Heart left ventricle (tissue), 16 donors: ENCODE results near the gene GNPTG. TPM values are rescaled to one million over a fixed set of nuclear protein-coding genes. Genes with fewer than 3 reads are reported as not detected.

Source experiments
- ATAC-seq, 4 donors: fragments of 200-7000 bp; cut with Tn5 transposase; one replicate each; pipeline ENCODE4 v1.9.1; 2020 to 2022; ENCODE audit warnings: moderate library complexity in 4 of 4, mild to moderate bottlenecking in 3 of 4, moderate number of reproducible peaks in 1 of 4
- DNase-seq, 5 donors: peaks; one replicate each; pipeline ENCODE4 v3.0.0-alpha.2; 2020
- H3K27ac ChIP-seq, 12 donors: fragments of 200-600 bp; sonication (generic) in 4 of 12; one replicate each; pipeline versions ENCODE4 v1.5.0 to v1.8.0; 2016 to 2022; ENCODE audit warnings: mild to moderate bottlenecking in 2 of 12
- H3K27me3 ChIP-seq, 9 donors: fragments of 200-600 bp; sonication (generic) in 2 of 9; one replicate each; pipeline versions ENCODE4 v1.5.1 to v1.8.0; 2016 to 2022; ENCODE audit warnings: mild to moderate bottlenecking in 3 of 9
- H3K36me3 ChIP-seq, 9 donors: fragments of 200-600 bp; sonication (generic) in 2 of 9; one replicate each; pipeline versions ENCODE4 v1.5.0 to v1.8.0; 2018 to 2022; ENCODE audit warnings: mild to moderate bottlenecking in 2 of 9
- H3K4me1 ChIP-seq, 12 donors: fragments of 200-600 bp; sonication (generic) in 4 of 12; one replicate each; pipeline versions ENCODE4 v1.5.0 to v1.8.0; 2016 to 2022; ENCODE audit warnings: mild to moderate bottlenecking in 3 of 12
- H3K4me3 ChIP-seq, 12 donors: fragments of 200-600 bp; sonication (generic) in 4 of 12; one replicate each; pipeline versions ENCODE4 v1.5.0 to v1.8.0; 2017 to 2022; ENCODE audit warnings: mild to moderate bottlenecking in 9 of 12, moderate library complexity in 4 of 12
- H3K9me3 ChIP-seq, 12 donors: fragments of 200-600 bp; sonication (generic) in 4 of 12; one replicate each; pipeline versions ENCODE4 v1.5.0 to v1.8.0; 2016 to 2022; ENCODE audit warnings: mild to moderate bottlenecking in 1 of 12
- CTCF ChIP-seq, 12 donors: fragments of 200-600 bp; sonication (generic) in 4 of 12; IDR thresholded peaks; one replicate each; pipeline versions ENCODE4 v1.5.0 to v1.8.0; 2018 to 2022; ENCODE audit warnings: antibody characterized with exemption in 12 of 12, mild to moderate bottlenecking in 5 of 12
- POLR2A ChIP-seq, 2 donors: fragments of 450-650 bp; IDR thresholded peaks; one replicate each; pipeline ENCODE4 v1.6.1; 2017; ENCODE audit warnings: antibody characterized with exemption in 2 of 2, mild to moderate bottlenecking in 2 of 2, moderate library complexity in 2 of 2
- WGBS, 4 donors: extraction: QIAGEN DNeasy Blood & Tissue Kit in 2 of 4; methylation state at CpG; one replicate each; pipeline versions ENCODE4 v1.1.5 to v1.1.7; 2013 to 2018; 5-methylcytosine and 5-hydroxymethylcytosine counted together
- intact Hi-C, 10 donors: fragments of 100-400 bp; cut with DNase I; formaldehyde crosslinking; loops; one replicate each; pipeline versions ENCODE4 v1.11.1 to v1.14.2; 2022
- polyA plus RNA-seq, 2 donors: library from polyadenylated mRNA; stranded (reverse); fragments of 200-250 nt; gene quantifications; one replicate each; pipeline ENCODE4 v1.2.3, GENCODE V29; 2013
- total RNA-seq, 9 donors: library from RNA; depleted of rRNA in 2 of 9; stranded (reverse); fragments of >200 nt in 2 of 9; fragmentation: NEBNext Ultra II Directional in 3 of 9; extraction: Animal tissue kit (Norgen Biotek cat#: 25700) in 3 of 9; gene quantifications; one replicate each; pipeline versions ENCODE4 v1.1.0 to v1.2.4, GENCODE V29; 2016 to 2023
- donor health status: ischemic (EF 13 %, LVEDD 7.1; RV severe dilation, severe dysfunction).
- donor health status: healthy with polysubstance abuse.
- donor health status: DM: no; HTN: yes; CAD: no.
- donor health status: DM: no; HTN: no; CAD: no.
- donor health status: ischemic (EF 25% LVEDD 6.9; RV normal size, moderate dysfunction).
- donor health status: ischemic (EF 25% LVEDD 5.7; RV mildly dilated, moderate dysfunction).
- donor health status: healthy.
- donor health status: DM: yes; HTN: yes; CAD: no.
- donor health status: ischemic (EF 35%, LVEDD 5.7; RV mildly dilated, moderate dysfunction).
- donor health status: nonischemic (EF 11% LVEDD 7.7; RV severe dilation, severe dysfunction).
- donor health status: DM: yes; HTN: yes; CAD: no.
- donor health status: PGD.
- donor health status: ischemic (EF 29% LVEDD 5.4; RV normal size, mild dysfunction).
- donor health status: nonischemic (EF 23%, LVEDD 6.1; RV moderate dilation, normal function).

The GNPTG gene
- total and polyA plus RNA-seq, 11 donors = 25.4 to 54.2 (median 31.9) TPM

DNA sequence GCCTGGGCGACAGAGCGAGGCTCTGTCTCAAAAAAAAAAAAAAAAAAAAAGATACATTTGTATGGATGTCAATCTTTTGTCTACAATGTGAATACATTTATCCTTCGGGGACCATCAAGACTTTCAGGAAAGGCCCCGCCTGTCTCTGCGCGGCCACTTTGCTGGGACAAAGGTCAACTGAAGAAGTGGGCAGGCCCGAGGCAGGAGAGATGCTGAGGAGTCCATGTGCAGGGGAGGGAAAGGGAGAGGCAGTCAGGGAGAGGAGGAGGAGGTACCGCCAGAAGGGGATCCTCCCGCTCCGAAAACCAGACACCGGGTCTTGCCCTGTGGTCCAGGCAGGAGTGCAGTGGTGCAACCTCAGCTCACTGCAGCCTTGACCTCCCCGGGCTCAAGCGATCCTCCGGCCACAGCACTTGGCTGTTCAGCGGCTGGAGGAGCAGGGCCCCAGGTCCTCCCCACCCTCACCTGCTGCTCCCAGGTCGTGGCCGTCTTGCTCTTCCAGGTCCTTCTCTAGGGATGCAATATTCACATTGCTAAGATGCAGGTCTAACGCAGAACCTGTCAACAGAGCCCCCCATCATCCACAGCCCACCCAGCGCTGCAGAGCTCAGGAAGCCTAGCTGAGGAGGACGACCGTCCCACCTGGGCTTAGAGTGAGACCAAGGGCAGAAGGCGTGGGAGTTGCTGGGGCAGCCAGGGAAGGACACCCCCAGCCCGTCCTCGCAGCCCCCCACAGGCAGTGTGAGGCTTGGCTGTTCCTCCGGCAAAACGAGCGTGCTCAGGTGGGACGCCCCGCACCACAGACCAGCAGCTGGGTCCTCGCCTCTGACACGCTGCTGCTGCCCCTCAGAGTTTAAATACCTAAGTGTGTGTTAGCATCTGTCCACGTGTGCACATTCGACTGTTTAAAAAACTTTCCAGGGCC, 19.6 kb downstream of the GNPTG start:
- intact Hi-C loops = no loop called here
- 87 to 92% (median 90%) methylated on average over 30 to 33 of the region's 33 CpGs for WGBS, 4 donors
- Histone ChIP-seq H3K4me3 (no peak overlapping the region), H3K27ac (no peak overlapping the region), H3K4me1 (no peaks in the 10 kb centered on the region), H3K36me3 (peaks cover 0 to 58% (median 39%) of the 10 kb centered on the region in 9 donors), H3K9me3 (no peaks in the 10 kb centered on the region), H3K27me3 (no peaks in the 10 kb centered on the region)
- DNase-seq = no peak
- TF ChIP-seq POLR2A (IDR thresholded peaks at IDR 0.05) = no peak
- no peak for TF ChIP-seq CTCF (IDR thresholded peaks at IDR 0.05)
- ATAC-seq = peak in 1 of 4 donors; percentile 12

GRCh38 chr16:1372292-1372950, 20.7 kb downstream of the GNPTG start:
- H3K9me3 ChIP-seq = no peaks in the 10 kb centered on the region
- 94 to 95% (median 94%) methylated on average over 10 to 18 of the region's 21 CpGs for WGBS, 4 donors
- H3K4me3 ChIP-seq = no peak overlapping the region
- intact Hi-C loops = no loop called here
- H3K4me1 ChIP-seq = peaks cover 0 to 2% (median 0%) of the 10 kb centered on the region in 12 donors
- no peak for TF ChIP-seq CTCF (IDR thresholded peaks at IDR 0.05)
- TF ChIP-seq POLR2A (IDR thresholded peaks at IDR 0.05) = no peak
- no peaks in the 10 kb centered on the region for H3K27me3 ChIP-seq
- peaks cover 0 to 49% (median 31%) of the 10 kb centered on the region in 9 donors for H3K36me3 ChIP-seq
- ATAC-seq = no peak
- DNase-seq = peak in 1 of 5 donors; percentile 22
- H3K27ac ChIP-seq = no peak overlapping the region

- H3K4me3 ChIP-seq = no peak overlapping the region
- H3K9me3 ChIP-seq = no peaks in the 10 kb centered on the region
- no peak overlapping the region for H3K27ac ChIP-seq
- intact Hi-C loops = no loop called here
- ATAC-seq = no peak
- peaks cover 3 to 24% (median 14%) of the 10 kb centered on the region in 12 donors for H3K4me1 ChIP-seq
- no peaks in the 10 kb centered on the region for H3K27me3 ChIP-seq
- TF ChIP-seq CTCF (IDR thresholded peaks at IDR 0.05) (no peak), POLR2A (IDR thresholded peaks at IDR 0.05) (no peak)
- DNase-seq = peak in 1 of 5 donors; percentile 19
- peaks cover 0 to 37% (median 17%) of the 10 kb centered on the region in 9 donors for H3K36me3 ChIP-seq
- 89 to 96% (median 94%) methylated on average over 24 to 46 of the region's 46 CpGs for WGBS, 4 donors
Measured at GRCh38 chr16:1374418-1375297, 22.9 kb downstream of the GNPTG start.
